ENCODE results near the gene RPL22.

RPL22 gene

DNA sequence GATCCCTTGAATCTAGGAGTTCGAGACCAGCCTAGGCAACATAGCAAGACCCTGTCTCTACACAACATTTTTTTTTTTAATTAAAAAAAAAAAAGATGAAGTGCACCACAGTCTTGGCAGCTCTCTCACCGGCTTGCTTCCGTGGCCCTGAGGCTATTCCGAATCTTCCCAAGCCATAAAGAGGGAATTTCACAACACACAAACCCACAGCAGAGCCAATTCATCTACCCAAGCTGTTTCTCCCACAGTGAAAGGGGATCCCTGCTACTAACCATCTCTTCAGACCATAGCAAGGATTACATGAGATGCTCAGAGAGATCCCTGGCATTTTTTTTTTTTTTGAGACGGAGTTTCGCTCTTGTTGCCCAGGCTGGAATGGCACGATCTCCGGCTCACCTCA, 10.9 kb downstream of the RPL22 start:
- no peak overlapping the region for H3K4me3 ChIP-seq (ENCODE audit: low read depth in 1 of 2, low read length in 1 of 2)
- no peaks in the 10 kb centered on the region for H3K27me3 ChIP-seq
- H3K4me1 ChIP-seq (ENCODE audit: control insufficient read depth in 1 of 2, insufficient read depth in 1 of 2, low read depth in 1 of 2, low read length in 1 of 2): peaks cover 19 to 23% of the 10 kb centered on the region in 2 experiments
- no peaks in the 10 kb centered on the region for H3K9me3 ChIP-seq
- H3K27ac ChIP-seq: no peak overlapping the region
- TF ChIP-seq, protein P1, sequence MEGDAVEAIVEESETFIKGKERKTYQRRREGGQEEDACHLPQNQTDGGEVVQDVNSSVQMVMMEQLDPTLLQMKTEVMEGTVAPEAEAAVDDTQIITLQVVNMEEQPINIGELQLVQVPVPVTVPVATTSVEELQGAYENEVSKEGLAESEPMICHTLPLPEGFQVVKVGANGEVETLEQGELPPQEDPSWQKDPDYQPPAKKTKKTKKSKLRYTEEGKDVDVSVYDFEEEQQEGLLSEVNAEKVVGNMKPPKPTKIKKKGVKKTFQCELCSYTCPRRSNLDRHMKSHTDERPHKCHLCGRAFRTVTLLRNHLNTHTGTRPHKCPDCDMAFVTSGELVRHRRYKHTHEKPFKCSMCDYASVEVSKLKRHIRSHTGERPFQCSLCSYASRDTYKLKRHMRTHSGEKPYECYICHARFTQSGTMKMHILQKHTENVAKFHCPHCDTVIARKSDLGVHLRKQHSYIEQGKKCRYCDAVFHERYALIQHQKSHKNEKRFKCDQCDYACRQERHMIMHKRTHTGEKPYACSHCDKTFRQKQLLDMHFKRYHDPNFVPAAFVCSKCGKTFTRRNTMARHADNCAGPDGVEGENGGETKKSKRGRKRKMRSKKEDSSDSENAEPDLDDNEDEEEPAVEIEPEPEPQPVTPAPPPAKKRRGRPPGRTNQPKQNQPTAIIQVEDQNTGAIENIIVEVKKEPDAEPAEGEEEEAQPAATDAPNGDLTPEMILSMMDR (IDR thresholded peaks at IDR 0.05): no peak
- peaks cover 40% of the 10 kb centered on the region for H3K36me3 ChIP-seq

DNA sequence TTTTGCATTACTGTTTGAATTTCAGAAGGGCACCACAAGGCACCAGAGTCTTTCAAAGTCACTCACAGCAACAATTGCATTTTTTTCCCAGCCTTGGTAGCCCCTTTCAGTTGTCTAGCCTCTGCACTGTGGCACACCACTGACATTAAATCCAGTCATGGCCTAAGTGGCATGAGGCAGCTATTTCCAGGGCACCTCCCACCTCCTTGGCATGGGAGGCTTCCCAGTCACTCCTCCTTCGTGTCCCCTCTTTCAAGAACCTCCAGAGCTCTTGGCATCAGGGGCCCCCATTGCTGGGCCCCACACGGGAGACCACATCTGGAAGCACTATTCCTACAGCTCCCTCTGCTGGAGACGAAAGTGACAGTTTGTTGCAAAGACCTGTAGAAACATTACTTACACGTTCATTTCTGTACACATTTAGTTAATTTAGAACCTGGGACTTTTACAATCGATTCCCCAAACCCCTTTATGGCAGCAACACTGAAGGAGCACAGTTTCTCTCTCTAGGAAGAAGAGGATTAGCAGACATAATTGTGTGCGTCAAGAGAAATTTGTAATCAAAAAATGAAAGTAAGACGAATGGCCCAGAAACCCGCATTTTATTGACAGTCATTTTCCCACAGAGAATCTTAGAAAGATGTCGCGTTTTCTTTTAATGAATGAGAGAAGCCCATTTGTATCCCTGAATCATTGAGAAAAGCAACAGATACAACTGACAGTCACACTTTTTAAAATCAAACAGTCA, 13.6 kb downstream of the RPL22 start:
- Histone ChIP-seq H3K4me3 (ENCODE audit: low read depth in 1 of 2, low read length in 1 of 2) (no peak overlapping the region), H3K4me1 (ENCODE audit: control insufficient read depth in 1 of 2, insufficient read depth in 1 of 2, low read depth in 1 of 2, low read length in 1 of 2) (peaks cover 22 to 28% of the 10 kb centered on the region in 2 experiments), H3K27ac (no peak overlapping the region), H3K36me3 (peaks cover 24% of the 10 kb centered on the region), H3K27me3 (peaks cover 25% of the 10 kb centered on the region), H3K9me3 (no peaks in the 10 kb centered on the region)
- TF ChIP-seq, protein P1 (IDR thresholded peaks at IDR 0.05): no peak

DNA sequence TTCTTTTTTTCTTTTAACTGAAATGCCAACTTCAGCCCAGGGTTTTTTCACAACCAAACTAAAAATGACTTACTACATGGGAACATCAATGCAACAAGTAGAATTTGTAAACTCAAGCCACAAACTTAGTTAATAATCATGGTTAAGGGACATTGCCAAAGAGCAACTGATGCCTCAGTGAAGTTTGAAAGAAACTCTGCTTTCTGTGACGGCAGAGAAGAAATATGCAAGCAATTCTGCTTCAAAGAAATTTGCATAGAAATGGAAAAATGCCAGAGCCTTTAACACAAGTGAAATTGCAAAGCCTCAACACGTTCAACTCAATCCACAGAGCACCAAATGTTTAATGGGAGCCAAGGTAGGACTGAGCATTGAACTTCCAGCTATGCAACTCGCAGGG, 14.2 kb downstream of the RPL22 start:
- no peak overlapping the region for H3K4me3 ChIP-seq (ENCODE audit: low read depth in 1 of 2, low read length in 1 of 2)
- peaks cover 32% of the 10 kb centered on the region for H3K27me3 ChIP-seq
- H3K9me3 ChIP-seq: no peaks in the 10 kb centered on the region
- peaks cover 22 to 32% of the 10 kb centered on the region in 2 experiments for H3K4me1 ChIP-seq (ENCODE audit: control insufficient read depth in 1 of 2, insufficient read depth in 1 of 2, low read depth in 1 of 2, low read length in 1 of 2)
- TF ChIP-seq, protein P1 (IDR thresholded peaks at IDR 0.05): no peak
- peaks cover 17% of the 10 kb centered on the region for H3K36me3 ChIP-seq
- no peak overlapping the region for H3K27ac ChIP-seq

DNA sequence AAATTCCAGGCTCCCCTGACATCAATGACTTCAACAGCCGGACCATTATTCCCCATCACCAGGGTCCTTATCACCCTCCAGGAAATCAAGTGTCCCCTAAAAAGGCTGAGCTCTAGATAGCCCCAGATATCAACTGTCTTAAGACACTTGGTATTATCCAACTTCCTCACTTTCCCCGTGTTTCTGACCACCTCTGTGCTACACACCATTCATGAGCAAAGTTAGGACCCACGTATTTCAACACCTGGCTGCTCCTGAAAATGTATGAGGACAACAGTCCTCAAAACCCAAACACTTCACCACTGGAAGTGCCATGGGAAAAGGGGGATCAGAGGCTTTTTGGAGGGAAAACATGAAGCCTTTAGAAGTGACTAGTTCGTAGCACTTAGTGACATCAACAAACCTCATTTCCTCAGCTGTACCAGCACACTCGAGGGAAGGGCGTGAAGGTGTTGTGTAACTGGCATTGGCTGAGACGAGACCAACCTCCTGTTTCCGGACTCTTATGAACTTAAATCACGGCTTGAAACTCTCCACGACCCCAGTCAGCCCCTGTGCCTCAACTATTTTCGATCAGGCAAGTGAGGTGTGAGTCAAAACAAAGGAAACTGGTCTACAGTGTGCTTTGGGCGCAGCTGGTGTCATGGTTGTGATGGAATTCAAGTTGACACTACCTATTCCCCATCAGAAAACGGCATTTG, 15.2 kb downstream of the RPL22 start:
- H3K27me3 ChIP-seq: peaks cover 40% of the 10 kb centered on the region
- H3K9me3 ChIP-seq: no peaks in the 10 kb centered on the region
- TF ChIP-seq, protein P1 (IDR thresholded peaks at IDR 0.05): no peak
- H3K36me3 ChIP-seq: peaks cover 13% of the 10 kb centered on the region
- H3K27ac ChIP-seq: no peak overlapping the region
- H3K4me3 ChIP-seq (ENCODE audit: low read depth in 1 of 2, low read length in 1 of 2): no peak overlapping the region
- H3K4me1 ChIP-seq (ENCODE audit: control insufficient read depth in 1 of 2, insufficient read depth in 1 of 2, low read depth in 1 of 2, low read length in 1 of 2): peaks cover 22 to 32% of the 10 kb centered on the region in 2 experiments

DNA sequence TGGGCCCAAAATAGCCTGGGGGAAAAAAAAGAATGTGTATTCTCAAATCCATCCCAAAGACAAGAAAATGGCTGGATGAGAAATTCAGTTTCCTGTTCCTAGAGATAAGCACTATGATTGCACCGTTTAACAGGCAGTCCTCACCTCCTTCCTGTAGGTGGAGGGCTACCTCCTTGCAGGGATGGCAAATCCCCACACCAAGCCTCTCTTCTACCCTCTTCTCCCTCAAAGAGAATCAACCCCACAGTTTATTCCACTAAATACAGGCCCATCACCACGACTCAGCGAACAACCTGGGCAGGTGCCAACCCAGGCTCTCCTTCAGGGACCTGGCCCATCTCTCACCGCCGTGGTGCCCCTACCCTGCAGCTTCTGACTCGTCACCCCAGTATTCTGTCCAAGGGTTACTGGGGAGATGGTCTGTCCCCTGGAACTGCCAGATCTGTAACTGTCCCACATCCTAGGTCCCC, 15.8 kb downstream of the RPL22 start:
- TF ChIP-seq, protein P1 (IDR thresholded peaks at IDR 0.05): no peak
- Histone ChIP-seq H3K27ac (no peak overlapping the region), H3K4me3 (ENCODE audit: low read depth in 1 of 2, low read length in 1 of 2) (no peak overlapping the region), H3K27me3 (peaks cover 47% of the 10 kb centered on the region), H3K9me3 (no peaks in the 10 kb centered on the region), H3K36me3 (peaks cover 6% of the 10 kb centered on the region), H3K4me1 (ENCODE audit: control insufficient read depth in 1 of 2, insufficient read depth in 1 of 2, low read depth in 1 of 2, low read length in 1 of 2) (peaks cover 22 to 32% of the 10 kb centered on the region in 2 experiments)
